CD4-positive, alpha-beta T cell (primary cell): Measurements from ENCODE around the gene XRCC5. TPM values are rescaled to one million over a fixed set of nuclear protein-coding genes. Genes with fewer than 3 reads are reported as not detected.
A peak's percentile ranks its signal among the peaks of the same experiment; 100 is the strongest.

Source experiments
- ATAC-seq: fragments of 200-7000 bp; cut with Tn5 transposase; one replicate; pipeline ENCODE4 v1.10.0; 2022; ENCODE audit warnings: mild to moderate bottlenecking; ENCODE audit not compliant: poor library complexity
- CTCF ChIA-PET: fragments of 350-600 bp; sonication (Branson Sonifier 250); formaldehyde crosslinking; loops from one replicate; lab custom pipeline; 2021; ENCODE audit warnings: antibody characterized with exemption, inconsistent platforms; lab: Charles Lee
- POLR2A ChIA-PET: fragments of 350-600 bp; sonication (Branson Sonifier 250); formaldehyde crosslinking; loops from one replicate; lab custom pipeline; 2021; ENCODE audit warnings: antibody characterized with exemption, inconsistent platforms; lab: Charles Lee
- DNase-seq, 14 experiments: peaks; one replicate each; pipeline ENCODE4 v3.0.0-alpha.2; 2013 to 2020; ENCODE audit warnings: mixed read lengths in 2 of 14
- H3K27ac ChIP-seq, 2 donors: one replicate each; pipeline versions ENCODE4 v1.5.1 to v1.7.0; 2013; ENCODE audit warnings: low read length in 2 of 2, low read depth in 1 of 2, mild to moderate bottlenecking in 1 of 2
- H3K27me3 ChIP-seq, 2 experiments: 1 replicate in 1 of 2; 2 replicates in 1 of 2; pipeline versions ENCODE4 v1.6.1 to v1.7.0; 2013; ENCODE audit warnings: low read length in 2 of 2, control low read depth in 1 of 2, mild to moderate bottlenecking in 1 of 2, moderate library complexity in 1 of 2; ENCODE audit not compliant: insufficient read depth in 2 of 2, control insufficient read depth in 1 of 2
- H3K36me3 ChIP-seq: one replicate; pipeline ENCODE4 v1.6.1; 2013; ENCODE audit warnings: low read length, control low read depth; ENCODE audit not compliant: insufficient read depth
- H3K4me1 ChIP-seq: one replicate; pipeline ENCODE4 v1.6.1; 2013; ENCODE audit warnings: low read length, control low read depth; ENCODE audit not compliant: insufficient read depth
- H3K4me3 ChIP-seq: one replicate; pipeline ENCODE4 v1.5.1; 2013; ENCODE audit warnings: mild to moderate bottlenecking, low read length, moderate library complexity
- H3K9me3 ChIP-seq, 2 experiments: 1 replicate in 1 of 2; 2 replicates in 1 of 2; pipeline versions ENCODE4 v1.6.1 to v1.7.0; 2013; ENCODE audit warnings: low read length in 2 of 2, mild to moderate bottlenecking in 2 of 2, control low read depth in 1 of 2, moderate library complexity in 1 of 2; ENCODE audit not compliant: control insufficient read depth in 1 of 2, insufficient read depth in 1 of 2
- H3K27ac Mint-ChIP-seq: one replicate; pipeline ENCODE4 v1.8.0; 2020; ENCODE audit warnings: mixed read lengths
- H3K27me3 Mint-ChIP-seq: one replicate; pipeline ENCODE4 v1.8.0; 2021; ENCODE audit warnings: mixed read lengths
- H3K36me3 Mint-ChIP-seq: one replicate; pipeline ENCODE4 v1.8.0; 2021; ENCODE audit warnings: low read depth, mixed read lengths
- H3K4me1 Mint-ChIP-seq: one replicate; pipeline ENCODE4 v1.8.0; 2021; ENCODE audit warnings: low read depth, mixed read lengths
- H3K4me3 Mint-ChIP-seq: one replicate; pipeline ENCODE4 v1.8.0; 2020; ENCODE audit warnings: mild to moderate bottlenecking, mixed read lengths
- H3K9me3 Mint-ChIP-seq: one replicate; pipeline ENCODE4 v1.8.0; 2020; ENCODE audit warnings: mixed read lengths
- intact Hi-C, 2 experiments: fragments of 100-400 bp; cut with DNase I in 1 of 2; cut with micrococcal nuclease in 1 of 2; formaldehyde crosslinking; loops; one replicate each; pipeline versions ENCODE4 v1.15.1 to v1.9.0; 2023 to 2025; cut with DNase I, micrococcal nuclease
- polyA plus RNA-seq, 2 donors: library from polyadenylated mRNA; unstranded; fragments of 120-200 nt; gene quantifications; one replicate each; pipeline ENCODE4 v1.2.1, GENCODE V29; 2013
- total RNA-seq, 174 experiments: library from RNA in 2 of 174; stranded (reverse) in 2 of 174; gene quantifications; one replicate each; pipeline ENCODE4 v1.2.3 and lab custom pipeline; 2021 to 2026
- TF ChIP-seq, protein P1 (sequence below): fragments of 200-600 bp; IDR thresholded peaks from one replicate; pipeline ENCODE4 v1.8.0; 2022; ENCODE audit warnings: antibody characterized with exemption, mild to moderate bottlenecking

XRCC5 gene
- 100 to 1,000 TPM; 126 to 129 TPM for total RNA-seq
- 184 TPM for polyA plus RNA-seq (2013, experiment 1 of 2)
- polyA plus RNA-seq (2013, experiment 2 of 2): 184 TPM
- 235 to 1,477 (median 445) reads per million in 172 experiments for total RNA-seq (lab: John Stamatoyannopoulos, UW)

- TF ChIP-seq, protein P1, sequence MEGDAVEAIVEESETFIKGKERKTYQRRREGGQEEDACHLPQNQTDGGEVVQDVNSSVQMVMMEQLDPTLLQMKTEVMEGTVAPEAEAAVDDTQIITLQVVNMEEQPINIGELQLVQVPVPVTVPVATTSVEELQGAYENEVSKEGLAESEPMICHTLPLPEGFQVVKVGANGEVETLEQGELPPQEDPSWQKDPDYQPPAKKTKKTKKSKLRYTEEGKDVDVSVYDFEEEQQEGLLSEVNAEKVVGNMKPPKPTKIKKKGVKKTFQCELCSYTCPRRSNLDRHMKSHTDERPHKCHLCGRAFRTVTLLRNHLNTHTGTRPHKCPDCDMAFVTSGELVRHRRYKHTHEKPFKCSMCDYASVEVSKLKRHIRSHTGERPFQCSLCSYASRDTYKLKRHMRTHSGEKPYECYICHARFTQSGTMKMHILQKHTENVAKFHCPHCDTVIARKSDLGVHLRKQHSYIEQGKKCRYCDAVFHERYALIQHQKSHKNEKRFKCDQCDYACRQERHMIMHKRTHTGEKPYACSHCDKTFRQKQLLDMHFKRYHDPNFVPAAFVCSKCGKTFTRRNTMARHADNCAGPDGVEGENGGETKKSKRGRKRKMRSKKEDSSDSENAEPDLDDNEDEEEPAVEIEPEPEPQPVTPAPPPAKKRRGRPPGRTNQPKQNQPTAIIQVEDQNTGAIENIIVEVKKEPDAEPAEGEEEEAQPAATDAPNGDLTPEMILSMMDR: no peak
- Histone ChIP-seq H3K4me1 (peaks cover 36% of the 10 kb centered on the region), H3K36me3 (peaks cover 39% of the 10 kb centered on the region), H3K4me3 (peak within 1 kb of the TSS; percentile 82), H3K27ac (peak within 1 kb of the TSS; percentile 88 to 94), H3K9me3 (no peaks in the 10 kb centered on the region), H3K27me3 (no peaks in the 10 kb centered on the region)
- peak; percentile 94 to 100 (median 98) for DNase-seq
- no peaks in the 10 kb centered on the region for H3K9me3 Mint-ChIP-seq
- H3K4me1 Mint-ChIP-seq: peaks cover 57% of the 10 kb centered on the region
- ChIA-PET CTCF (interaction anchor here (1.1 to 1.7 kb wide), 5 partner anchors 21 to 295 kb away, joined by 3 to 4 read pairs (median 3); partner anchors contain the start of genes PECR and TMEM169), POLR2A (interaction anchor here (0.7 to 4.7 kb wide), 14 partner anchors 8 to 303 kb away, joined by 3 to 106 read pairs (median 4); partner anchors contain the start of genes PECR, SMARCAL1 and TMEM169)
- intact Hi-C loops: loop anchor here in 1 of 2 experiments (5.0 kb wide), 1 partner anchor 37 kb away; no protein-coding TSS in a partner anchor
- H3K27ac Mint-ChIP-seq: peak within 1 kb of the TSS; percentile 97
- peak; percentile 82 for ATAC-seq
- no peaks in the 10 kb centered on the region for H3K27me3 Mint-ChIP-seq
- peak within 1 kb of the TSS; percentile 100 for H3K4me3 Mint-ChIP-seq
- peaks cover 54% of the 10 kb centered on the region for H3K36me3 Mint-ChIP-seq
Measured at GRCh38 chr2:216108967-216109921, at the start of gene XRCC5. Gene XRCC5 (plus strand): TSS chr2:216109348. CDS start chr2:216109437, 89 bp downstream.

DNA sequence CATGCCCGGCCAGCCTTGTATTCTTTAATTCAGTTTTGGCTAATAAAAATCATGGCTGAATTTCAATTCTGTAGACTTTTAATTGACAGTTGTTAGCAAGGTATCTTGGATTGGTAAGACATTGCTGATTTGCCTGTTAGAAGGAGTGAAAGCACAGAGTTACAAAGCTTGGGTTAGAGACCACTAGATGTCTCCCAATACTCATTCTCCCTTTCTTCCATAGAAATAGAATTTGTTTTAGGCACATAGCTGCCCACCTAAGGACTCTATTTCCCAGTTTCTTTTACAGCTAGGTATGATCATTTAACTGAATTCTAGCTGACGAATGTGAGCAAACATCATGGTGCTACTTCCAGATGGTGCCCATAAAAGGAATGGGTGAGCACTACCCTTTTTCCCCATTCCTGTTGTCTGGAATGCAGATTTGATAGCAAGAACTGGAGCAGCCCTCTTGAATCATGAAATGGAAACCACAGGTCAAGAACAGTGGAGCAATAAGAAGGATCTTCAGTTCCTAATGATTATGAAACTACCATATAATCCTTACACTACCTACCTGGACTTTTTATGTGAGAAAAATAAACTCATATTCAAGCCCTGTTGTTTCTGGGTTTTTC is 45.0 kb upstream of the XRCC5 start:
- Histone ChIP-seq H3K4me3 (no peak overlapping the region), H3K9me3 (no peaks in the 10 kb centered on the region), H3K4me1 (peaks cover 2% of the 10 kb centered on the region), H3K27ac (peak overlapping the region in 1 of 2 donors; percentile 10), H3K36me3 (peaks cover 37% of the 10 kb centered on the region), H3K27me3 (no peaks in the 10 kb centered on the region)
- ChIA-PET POLR2A (no interaction called here), CTCF (interaction anchor here (1.7 kb wide), 1 partner anchor 9 kb away, joined by 4 read pairs; no protein-coding TSS in a partner anchor)
- no peak overlapping the region for H3K4me3 Mint-ChIP-seq
- ATAC-seq: no peak
- no peak overlapping the region for H3K27ac Mint-ChIP-seq
- peaks cover 22% of the 10 kb centered on the region for H3K4me1 Mint-ChIP-seq
- intact Hi-C loops: no loop called here
- TF ChIP-seq, protein P1: peak; percentile 37
- H3K27me3 Mint-ChIP-seq: no peaks in the 10 kb centered on the region
- H3K9me3 Mint-ChIP-seq: no peaks in the 10 kb centered on the region
- DNase-seq: no peak
- H3K36me3 Mint-ChIP-seq: peaks cover 57% of the 10 kb centered on the region

GRCh38 chr2:216064665-216065064 is 44.5 kb upstream of the XRCC5 start:
- peaks cover 20% of the 10 kb centered on the region for H3K4me1 Mint-ChIP-seq
- DNase-seq: no peak
- H3K27ac Mint-ChIP-seq: no peak overlapping the region
- ChIA-PET CTCF (interaction anchor here (1.7 kb wide), 1 partner anchor 8 kb away, joined by 4 read pairs; no protein-coding TSS in a partner anchor), POLR2A (no interaction called here)
- Histone ChIP-seq H3K36me3 (peaks cover 37% of the 10 kb centered on the region), H3K9me3 (no peaks in the 10 kb centered on the region), H3K27ac (no peak overlapping the region), H3K27me3 (no peaks in the 10 kb centered on the region), H3K4me1 (peaks cover 2% of the 10 kb centered on the region), H3K4me3 (no peak overlapping the region)
- intact Hi-C loops: no loop called here
- H3K9me3 Mint-ChIP-seq: no peaks in the 10 kb centered on the region
- H3K36me3 Mint-ChIP-seq: peaks cover 51% of the 10 kb centered on the region
- no peak for ATAC-seq
- H3K27me3 Mint-ChIP-seq: no peaks in the 10 kb centered on the region
- TF ChIP-seq, protein P1: no peak
- H3K4me3 Mint-ChIP-seq: no peak overlapping the region
